ENCODE results near the gene CABLES1.
"Not testable (repeated sequence)": the region's sequence is repeated elsewhere in the genome, so short reads cannot be mapped to it uniquely, and the experiment has no call there.

CABLES1 gene

DNA sequence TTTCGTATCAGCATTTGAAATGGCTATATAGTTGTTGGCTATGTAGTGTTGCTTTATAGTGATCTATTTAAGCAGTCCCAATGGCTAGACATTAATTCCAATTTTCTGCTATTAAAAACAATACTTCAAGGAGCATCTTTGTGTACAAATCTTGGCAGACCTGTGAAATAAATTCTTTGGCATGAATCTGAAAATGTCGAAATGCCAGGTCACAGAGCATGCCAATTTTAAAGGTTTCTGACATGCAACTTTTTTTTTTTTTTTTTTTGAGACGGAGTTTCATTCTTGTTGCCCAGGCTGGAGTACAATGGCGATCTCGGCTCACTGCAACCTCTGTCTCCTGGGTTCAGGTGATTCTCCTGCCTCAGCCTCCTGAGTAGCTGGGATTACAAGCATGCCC lies 26.8 kb upstream of the CABLES1 start:
- DNase-seq: no peak

DNA sequence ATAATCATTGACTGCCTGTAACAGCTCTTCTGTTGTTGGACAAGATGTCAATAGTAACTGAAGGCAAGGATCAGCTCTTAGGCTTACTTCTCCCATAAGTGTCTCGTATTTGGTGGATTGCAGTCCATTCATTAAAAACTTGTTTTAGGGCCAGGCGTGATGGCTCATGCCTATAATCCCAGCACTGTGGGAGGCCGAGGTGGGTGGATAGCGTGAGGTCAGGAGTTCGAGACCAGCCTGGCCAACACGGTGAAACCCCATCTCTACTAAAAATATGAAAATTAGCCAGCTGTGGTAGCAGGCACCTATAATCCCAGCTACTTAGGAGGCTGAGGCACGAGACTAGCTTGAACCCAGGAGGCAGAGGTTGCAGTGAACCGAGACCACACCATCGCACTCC lies 26.1 kb upstream of the CABLES1 start:
- not testable (repeated sequence) for DNase-seq

DNA sequence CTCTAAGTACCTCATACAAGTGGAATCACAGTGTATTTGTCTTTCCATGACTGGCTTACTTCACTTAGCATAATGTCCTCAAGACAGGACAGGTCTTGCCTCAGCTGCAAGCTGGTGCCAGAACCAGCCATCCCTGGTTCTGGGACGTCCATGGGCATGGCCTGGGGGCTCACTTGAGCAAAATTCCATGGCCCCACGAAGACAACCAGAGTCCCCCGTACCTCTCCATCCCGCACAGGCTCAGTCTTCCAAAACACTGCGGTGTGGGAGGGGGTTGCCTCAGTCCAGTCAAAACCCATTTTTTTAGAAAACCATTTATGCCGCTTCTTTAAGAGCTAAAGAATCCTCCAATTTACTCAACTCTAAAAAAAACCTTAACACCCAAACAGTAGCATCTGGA lies 21.7 kb upstream of the CABLES1 start:
- no peak for DNase-seq

DNA sequence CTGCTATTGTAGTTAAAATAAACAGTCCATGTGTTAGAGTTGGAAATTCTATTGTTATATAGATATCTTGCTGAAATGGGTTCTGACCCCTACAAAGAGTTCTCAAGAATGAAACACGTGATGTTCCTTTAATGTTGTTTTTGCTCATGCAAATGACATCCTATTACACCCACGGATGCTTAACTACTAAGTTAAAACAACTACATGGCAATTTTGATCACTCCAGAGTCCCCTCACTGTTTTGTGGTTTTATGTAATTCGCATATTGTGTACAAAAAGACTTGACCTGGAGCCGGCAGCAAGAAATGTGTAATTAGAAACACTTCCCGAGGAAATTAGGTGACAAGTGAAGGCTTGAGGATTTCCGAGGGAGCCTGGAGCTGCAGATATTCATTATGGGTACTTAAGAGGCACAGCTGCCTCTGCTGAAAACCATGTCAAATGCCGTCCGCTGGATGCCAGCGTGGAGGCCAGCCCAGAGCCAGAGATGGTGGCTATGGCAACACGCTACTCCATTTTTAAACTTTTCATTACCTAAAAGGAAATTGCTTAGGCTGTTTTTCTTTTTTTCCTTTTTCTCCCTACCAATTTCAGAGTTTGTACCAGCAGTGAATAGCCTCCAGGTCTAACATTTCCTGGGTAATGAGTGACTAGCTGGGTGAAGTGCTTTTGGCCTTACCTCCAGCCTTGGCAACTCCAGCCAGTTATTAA lies 21.0 kb upstream of the CABLES1 start:
- DNase-seq: peak in 16 of 56 donors; percentile 6 to 56 (median 17)

DNA sequence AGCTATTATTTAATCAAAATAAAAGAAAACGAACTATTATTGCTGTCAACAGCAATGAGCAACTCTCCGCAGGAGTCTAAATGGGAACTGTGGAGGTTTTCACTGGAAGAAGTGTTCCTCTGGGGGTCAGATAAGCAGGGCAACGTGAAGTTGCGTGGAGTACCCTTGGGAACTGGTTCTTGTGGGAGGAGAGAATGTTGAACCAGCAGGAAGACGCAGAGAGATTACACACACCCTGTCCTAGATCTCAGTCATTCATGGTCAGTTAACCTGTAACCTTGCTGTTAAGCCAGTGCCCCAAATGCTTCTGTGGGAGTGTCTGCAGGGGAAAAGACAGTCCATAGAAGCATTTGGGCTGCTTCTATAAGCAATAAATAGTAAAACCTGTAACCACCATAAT lies 20.4 kb upstream of the CABLES1 start:
- no peak for DNase-seq

DNA sequence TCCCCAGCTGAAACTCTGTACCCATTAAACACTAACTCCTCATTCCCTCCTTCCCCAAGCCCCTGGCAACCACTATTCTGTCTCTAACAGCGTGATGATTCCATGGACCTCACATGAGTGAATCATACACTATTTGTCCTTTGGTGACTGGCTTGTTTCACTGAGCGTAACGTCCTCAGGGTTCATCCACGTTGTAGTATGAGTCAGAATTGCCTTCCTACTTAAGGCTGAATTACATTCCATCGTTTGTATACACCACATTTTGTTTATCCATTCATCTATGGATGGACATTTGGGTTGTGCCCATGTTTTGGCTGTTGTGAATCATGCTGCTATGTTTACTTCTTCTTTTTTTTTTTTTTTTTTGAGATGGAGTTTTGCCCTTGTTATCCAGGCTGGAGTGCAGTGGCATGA lies 19.6 kb upstream of the CABLES1 start:
- DNase-seq: no peak

DNA sequence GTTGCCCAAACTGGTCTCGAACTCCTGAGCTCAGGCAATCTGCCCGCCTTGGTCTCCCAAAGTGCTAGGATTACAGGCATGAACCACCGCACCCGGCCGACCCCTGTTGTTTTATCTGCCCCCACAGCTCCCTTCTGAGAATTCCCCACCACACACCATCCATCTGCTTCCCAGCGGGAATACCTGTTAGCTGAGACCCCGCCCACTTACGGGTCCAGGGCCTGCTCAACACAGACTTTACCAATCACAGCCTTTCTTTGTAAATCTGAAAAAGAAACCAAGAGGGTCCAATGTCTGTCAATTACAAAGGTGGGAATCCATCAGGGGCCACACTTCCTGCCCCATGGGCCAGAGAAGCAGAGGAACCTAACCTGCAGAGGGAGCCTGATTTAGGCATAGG lies 14.2 kb upstream of the CABLES1 start:
- no peak for DNase-seq

DNA sequence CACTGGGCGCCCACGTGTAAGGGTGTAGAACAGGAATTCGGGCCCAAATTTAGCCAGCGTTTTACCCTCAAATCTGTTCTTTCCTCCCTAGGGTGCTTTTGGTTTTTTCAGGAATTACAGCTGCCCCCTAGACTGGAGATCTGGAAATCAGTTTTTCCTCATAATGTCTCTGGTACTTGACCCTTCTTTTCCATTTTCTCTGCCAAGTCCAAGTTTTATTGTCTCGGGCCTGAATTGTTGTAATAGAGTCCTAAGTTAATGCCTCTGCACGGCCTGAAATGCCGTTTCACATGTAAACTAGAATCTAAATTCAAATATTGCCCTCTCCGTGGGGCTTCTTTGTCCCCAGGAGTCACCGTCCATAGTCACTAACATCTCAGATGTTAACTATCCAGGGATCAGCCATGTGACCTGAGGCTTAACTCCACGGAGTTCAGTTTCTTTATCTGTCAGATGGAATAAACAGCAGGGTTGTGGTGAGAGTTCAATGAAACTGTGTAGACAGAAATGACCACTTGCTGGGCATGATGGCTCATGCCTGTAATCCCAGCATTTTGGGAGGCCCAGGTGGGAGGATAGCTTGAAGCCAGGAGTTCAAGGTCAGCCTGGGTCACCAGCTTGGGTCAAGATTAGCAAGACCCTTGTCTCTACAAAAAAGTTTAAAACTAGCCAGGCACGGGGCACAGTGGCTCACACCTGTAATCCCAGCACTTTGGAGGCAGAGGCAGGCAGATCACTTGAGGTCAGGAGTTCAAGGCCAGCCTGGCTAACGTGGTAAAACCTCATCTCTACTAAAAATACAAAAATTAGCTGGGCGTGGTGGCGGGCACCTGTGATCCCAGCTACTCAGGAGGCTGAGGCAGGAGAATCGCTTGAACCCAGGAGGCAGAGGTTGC lies 12.7 kb upstream of the CABLES1 start:
- DNase-seq: no peak

DNA sequence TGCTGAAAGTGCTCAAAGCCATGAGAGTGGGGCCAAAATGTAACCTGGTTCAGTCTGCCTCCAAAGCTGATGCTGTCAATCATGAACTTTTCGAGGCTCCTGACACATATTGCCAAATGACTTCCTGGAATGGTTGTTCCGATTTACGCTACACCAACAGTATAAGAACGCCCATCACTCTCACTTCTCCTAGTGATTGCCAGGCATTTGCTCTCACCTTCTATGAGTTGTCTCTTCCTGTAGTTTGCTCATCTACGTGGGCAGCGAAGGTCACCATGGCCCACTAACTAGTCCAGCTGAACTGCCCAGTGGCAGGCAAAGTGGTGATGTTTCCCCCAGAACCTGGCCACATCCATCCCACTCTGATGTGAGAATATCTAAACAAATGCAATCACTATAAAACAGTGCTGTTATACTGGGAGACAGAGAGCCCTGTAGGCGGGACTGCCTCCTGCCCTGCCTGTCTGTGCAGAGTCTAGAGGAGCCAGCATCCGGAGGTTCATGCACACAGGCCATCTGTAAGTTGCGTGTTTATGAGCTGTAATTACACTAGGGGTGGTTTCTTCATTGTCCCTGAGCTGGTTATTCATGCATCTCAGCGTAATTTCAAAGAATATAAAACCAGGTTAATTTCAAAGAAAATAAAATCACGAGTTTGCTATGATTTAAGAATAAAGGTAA lies 8.8 kb upstream of the CABLES1 start:
- no peak for DNase-seq

DNA sequence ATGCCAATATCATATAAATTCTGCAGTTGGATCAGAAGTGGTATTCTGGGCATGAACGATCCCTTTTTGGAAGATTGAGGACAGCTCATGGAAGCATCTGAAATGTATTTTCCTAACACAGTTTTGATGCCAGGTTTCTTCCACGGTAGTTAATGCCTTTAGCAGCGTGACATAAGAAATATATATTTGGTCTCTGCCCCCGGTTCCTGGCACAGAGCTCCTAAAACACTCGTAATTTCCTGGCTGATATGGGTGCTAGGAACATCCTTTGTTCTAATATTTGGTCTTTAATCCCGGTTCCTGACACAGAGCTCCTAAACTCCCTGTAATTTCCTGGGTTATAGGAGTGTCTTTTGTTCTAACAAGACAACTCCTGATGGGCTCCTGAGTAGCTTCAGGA lies 8.2 kb upstream of the CABLES1 start:
- no peak for DNase-seq

DNA sequence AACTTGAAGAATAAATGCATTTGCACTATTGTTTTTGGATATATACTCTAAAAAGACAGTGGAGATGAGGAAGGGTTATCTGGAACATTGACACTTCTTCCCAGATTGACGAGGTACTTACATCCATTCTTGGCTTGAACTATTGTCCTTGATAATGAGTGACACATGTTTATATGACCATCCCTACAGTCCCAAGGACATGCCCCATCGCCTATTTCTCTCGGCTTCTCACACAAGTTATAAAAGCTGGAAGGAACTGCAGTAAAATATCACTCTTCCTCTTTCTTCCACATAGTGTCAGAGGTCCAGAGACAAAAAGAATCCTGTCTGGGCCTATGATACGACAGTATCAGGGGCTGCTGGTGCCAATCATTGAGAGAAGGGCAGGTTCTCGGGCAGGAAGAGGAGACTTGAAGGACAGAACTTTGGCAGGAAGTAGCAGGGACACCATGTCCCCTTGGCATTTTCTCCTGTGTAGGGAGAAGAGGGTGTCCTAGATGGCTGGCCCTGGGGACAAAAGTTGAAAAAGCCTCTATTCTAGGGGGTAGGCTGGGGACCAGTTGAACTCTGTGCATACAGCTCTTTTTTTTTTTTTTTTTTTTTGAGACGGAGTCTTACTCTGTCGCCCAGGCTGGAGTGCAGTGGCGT lies 5.8 kb upstream of the CABLES1 start:
- no peak for DNase-seq

DNA sequence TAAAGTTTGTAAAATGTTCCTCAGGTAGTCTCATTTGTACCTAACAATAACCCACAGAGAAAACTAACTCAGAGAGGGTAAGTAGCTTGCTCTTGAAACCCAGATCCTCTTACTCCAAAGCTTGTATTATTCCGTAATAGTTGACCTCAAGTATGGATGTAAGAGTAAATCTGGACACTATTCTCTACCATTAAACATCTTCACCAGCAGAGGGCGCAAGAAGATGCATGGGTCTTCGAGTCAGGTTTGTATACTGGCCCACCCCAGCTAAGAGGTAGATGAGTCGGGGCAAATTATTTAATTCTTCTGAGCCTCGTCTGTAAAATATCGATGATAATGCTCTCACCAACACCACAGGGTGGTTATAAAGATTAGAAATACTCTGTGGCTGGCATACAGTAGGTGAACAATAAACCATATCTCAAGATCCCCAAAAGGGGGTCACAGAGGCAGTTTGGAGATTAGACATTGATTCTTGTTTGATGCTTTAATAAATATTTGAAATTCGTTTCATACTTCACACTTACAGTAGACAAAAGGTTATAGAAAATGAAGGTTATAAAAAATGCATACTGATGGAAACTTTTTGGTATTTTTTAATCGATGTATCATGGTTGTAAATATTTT lies 3.5 kb upstream of the CABLES1 start:
- DNase-seq: peak in 19 of 56 donors; percentile 9 to 83 (median 25)

DNA sequence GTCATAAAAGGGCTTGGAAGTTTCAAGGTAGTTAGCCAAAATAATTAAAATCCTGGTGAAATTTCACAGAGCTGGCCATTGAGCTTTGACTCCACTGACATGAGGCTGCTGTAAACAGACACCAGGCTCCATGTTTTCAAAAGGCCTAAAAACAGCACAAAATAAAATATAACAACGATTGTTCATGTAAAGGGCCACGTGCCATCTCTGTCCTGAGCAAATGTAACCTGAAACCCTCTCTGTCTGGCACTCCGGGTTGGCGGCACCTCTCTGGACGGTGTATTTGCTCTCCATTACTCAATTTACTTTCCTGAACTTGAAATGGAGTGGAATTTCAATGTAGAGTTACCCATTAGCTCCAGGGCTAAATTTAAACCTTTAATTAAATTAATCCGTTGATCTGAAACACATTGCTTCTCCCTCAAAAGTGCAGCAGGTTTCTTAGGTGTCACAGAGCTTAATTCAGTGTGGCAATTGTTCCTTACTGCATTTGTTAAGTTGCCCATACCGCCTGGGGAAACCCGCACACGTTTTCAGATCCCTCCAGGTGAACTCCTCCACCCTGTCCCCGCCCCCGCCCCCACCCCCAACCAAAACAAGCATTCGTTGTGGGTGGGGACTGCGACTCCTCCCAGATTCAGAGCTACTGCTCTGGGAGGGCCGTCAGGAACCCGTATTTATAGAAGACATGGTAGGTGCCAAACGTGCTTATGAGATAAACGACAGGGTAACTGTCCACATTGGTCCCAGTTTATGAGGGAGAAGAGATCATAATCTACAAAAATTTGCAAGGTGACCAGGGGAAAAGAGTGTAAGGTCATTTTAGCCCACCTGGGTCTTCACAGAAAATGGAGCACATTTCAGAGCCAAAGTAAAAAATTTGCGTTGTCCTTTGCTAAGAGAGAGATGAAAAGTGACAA lies 1.2 kb upstream of the CABLES1 start:
- DNase-seq: peak in 3 of 56 donors; percentile 8 to 25 (median 13)

DNA sequence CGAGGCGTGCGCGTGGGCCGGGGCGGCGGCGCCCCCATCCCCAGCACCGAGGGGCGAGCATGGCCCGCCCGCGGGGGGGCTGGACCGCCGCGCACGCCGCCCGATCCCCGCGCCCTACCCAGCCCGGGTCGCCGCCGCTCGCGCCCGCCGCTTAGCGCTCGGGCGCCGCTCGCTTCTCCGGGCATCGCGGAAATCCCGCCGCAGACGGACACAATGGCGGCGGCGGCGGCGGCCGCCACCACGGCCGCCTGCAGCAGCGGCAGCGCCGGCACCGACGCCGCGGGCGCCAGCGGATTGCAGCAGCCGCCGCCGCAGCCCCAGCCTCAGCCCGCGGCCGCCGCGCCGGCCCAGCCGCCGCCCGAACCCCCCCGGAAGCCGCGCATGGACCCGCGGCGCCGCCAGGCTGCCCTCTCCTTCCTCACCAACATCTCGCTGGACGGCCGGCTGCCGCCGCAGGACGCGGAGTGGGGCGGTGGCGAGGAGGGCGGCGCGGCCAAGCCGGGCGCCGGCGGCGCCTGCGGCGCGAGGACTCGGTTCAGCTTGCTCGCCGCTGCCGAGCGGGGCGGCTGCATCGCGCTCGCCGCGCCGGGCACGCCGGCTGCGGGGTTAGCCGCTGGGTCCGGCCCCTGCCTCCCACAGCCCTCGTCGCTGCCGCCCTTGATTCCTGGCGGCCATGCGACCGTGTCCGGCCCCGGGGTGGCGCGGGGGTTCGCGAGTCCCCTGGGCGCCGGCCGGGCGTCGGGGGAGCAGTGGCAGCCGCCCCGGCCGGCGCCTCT lies 453 bp downstream of the CABLES1 start:
- DNase-seq: peak in 1 of 56 donors; percentile 41

DNA sequence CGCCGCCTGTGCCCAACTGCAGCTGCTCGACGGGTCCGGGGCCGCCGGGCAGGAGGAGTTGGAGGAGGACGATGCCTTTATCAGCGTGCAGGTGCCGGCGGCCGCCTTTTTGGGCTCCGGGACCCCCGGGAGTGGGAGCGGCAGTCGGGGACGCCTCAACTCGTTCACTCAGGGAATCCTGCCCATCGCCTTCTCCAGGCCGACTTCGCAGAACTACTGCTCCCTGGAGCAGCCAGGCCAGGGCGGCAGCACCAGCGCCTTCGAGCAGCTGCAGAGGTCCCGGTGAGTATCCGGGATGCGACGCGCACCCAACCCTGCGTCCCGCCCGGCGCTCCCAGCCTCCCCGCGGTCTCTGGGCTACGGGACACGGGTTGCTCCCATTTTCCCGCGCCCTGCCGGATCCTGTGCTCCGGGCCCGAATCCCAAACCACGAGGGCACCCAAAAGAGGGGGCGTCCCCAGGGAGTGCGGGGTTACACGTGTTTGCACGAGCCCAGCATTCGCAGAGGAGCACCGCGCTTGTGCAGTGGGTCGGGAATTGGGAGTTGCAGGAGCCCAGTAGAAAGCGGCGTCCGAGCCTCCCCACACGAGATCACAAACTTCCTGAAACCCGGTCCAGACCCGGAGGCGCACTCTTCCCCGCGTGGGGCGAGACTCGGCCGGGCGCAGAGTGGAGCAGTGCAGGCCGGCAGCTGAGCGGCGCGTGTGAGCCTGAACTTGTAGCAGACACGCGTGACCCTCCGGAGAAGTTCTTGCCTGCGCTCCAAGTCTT lies 1.2 kb downstream of the CABLES1 start:
- peak in 7 of 56 donors; percentile 17 to 51 (median 29) for DNase-seq

DNA sequence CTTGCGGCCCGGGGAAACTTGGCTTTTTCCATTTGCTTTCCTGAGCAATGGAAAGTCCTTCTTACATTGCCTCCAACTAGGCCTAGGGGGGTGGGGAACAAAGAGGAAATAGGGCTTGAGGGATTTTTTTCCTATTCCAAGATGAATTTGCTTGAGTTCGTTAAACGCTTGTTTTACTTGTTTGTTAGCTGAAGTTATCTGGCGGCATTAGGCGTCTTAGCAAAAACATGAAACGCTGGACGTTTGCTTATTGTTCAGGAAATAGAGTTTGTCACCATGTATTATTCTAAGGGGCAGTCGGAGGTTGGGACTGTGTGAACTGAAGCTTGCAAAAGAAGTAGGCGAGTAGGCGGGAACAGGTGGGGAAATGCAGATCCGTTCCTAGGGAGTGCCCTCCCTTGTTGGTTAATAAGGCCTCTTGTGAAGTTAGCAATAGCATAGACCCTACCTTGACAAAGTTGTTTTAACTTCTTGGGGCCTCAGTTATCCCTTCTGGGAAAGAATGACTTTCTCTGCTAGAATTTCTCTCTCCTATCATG lies 1.9 kb downstream of the CABLES1 start:
- no peak for DNase-seq

DNA sequence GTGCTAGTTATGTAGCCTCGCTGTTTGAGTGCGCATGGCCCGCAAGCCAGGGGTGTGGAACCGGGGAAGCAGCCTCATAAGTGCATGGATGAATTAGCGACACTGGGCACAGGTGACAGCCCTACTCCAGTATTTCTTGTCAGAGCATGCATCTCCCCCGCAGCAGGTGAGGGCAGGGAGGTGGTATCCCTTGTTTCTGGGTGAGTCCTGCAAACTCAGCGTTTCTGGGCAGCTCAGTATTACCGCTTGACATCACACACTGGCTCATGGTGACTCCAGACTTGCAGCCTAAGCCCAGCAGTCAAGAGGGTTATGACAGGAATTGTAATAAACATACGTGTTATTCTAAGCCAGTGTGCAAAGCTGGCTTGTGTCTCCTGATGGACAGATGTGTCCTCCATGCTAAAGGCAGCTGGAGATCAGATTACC lies 2.5 kb downstream of the CABLES1 start:
- no peak for DNase-seq

DNA sequence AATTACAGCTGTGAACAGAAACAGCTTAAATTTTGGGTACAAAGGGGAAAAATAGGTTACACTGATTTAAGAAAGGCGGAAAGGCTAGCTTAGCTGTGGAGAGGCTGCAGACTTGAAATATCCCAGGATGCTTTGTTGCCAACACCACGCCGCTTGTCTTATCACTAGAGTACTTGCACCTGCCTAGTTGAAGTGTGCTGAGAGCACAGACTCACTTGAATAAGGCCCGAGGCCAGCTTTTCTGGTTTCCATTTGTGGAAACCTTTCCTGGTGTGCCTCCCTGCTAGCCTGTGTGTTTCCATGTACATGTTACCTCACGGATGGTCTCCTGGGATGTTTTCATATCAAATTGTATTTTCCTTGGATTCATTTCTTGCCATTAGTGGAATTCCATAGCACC lies 3.2 kb downstream of the CABLES1 start:
- no peak for DNase-seq
